ENCODE data around the gene FGF6.

DNA sequence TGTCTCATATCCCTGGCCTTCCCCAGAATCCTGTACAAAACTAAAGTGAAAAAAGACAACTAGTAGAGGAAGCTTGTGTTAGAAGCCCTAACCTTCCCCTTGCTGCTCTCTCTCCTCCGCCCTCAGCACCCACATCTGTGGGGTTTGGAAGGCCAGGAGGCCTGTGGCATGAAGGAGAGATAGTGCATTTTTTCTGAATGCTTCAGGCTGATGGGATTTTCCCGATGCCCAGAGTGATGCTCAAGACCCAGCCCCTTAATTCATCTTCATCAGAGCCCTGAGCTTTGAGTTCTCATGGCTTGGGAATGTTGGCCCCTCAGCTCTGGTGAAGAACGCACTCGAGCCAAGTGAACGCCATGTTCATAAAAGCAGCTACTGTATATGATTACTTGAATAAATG lies 5.9 kb downstream of the FGF6 start:
- TF ChIP-seq, protein P1, sequence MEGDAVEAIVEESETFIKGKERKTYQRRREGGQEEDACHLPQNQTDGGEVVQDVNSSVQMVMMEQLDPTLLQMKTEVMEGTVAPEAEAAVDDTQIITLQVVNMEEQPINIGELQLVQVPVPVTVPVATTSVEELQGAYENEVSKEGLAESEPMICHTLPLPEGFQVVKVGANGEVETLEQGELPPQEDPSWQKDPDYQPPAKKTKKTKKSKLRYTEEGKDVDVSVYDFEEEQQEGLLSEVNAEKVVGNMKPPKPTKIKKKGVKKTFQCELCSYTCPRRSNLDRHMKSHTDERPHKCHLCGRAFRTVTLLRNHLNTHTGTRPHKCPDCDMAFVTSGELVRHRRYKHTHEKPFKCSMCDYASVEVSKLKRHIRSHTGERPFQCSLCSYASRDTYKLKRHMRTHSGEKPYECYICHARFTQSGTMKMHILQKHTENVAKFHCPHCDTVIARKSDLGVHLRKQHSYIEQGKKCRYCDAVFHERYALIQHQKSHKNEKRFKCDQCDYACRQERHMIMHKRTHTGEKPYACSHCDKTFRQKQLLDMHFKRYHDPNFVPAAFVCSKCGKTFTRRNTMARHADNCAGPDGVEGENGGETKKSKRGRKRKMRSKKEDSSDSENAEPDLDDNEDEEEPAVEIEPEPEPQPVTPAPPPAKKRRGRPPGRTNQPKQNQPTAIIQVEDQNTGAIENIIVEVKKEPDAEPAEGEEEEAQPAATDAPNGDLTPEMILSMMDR (IDR thresholded peaks at IDR 0.05): no peak
- no peak for TF ChIP-seq POLR2A (IDR thresholded peaks at IDR 0.05)
- no peak for TF ChIP-seq POLR2AphosphoS5 (IDR thresholded peaks at IDR 0.05)
